IPS-20b (cell line): ENCODE data around the gene EIF3M.
"Not testable (repeated sequence)": the region's sequence is repeated elsewhere in the genome, so short reads cannot be mapped to it uniquely, and the experiment has no call there.

Experiments used
- H3K27ac ChIP-seq: one replicate; pipeline ENCODE4 v1.5.1; 2013; ENCODE audit warnings: low read length
- H3K27me3 ChIP-seq: 2 replicates; pipeline ENCODE4 v1.6.1; 2013; ENCODE audit warnings: mild to moderate bottlenecking, low read length, inconsistent platforms; ENCODE audit not compliant: insufficient read depth
- H3K36me3 ChIP-seq: 2 replicates; pipeline ENCODE4 v1.6.1; 2013; ENCODE audit warnings: low read depth, mild to moderate bottlenecking, inconsistent platforms, low read length, moderate library complexity; ENCODE audit not compliant: insufficient read depth
- H3K4me1 ChIP-seq: 2 replicates; pipeline ENCODE4 v1.6.1; 2013; ENCODE audit warnings: mild to moderate bottlenecking, control low read depth, inconsistent platforms, low read length, moderate library complexity; ENCODE audit not compliant: insufficient read depth
- H3K4me3 ChIP-seq: 2 replicates; pipeline ENCODE4 v1.5.1; 2013; ENCODE audit warnings: mild to moderate bottlenecking, low read length, inconsistent platforms
- H3K9ac ChIP-seq: 2 replicates; pipeline ENCODE4 v1.6.1; 2013; ENCODE audit warnings: low read depth, mild to moderate bottlenecking, inconsistent platforms, low read length, moderate library complexity
- H3K9me3 ChIP-seq: 2 replicates; pipeline ENCODE4 v1.6.1; 2013; ENCODE audit warnings: mild to moderate bottlenecking, low read depth, low read length, inconsistent platforms; ENCODE audit not compliant: insufficient read depth

EIF3M gene

GRCh38 chr11:32597921-32598320, 14.3 kb downstream of the EIF3M start:
- Histone ChIP-seq H3K4me3 (0 out of 2 replicates have a peak overlapping the region, but pooled peaks have one; percentile 1), H3K9ac (no peak overlapping the region), H3K27me3 (no peaks in the 10 kb centered on the region), H3K4me1 (peaks cover 9% of the 10 kb centered on the region; the same call in 1 of the 2 replicates), H3K9me3 (no peaks in the 10 kb centered on the region), H3K27ac (no peak overlapping the region), H3K36me3 (peaks cover 99% of the 10 kb centered on the region)

GRCh38 chr11:32602657-32603415, 19.2 kb downstream of the EIF3M start:
- peaks cover 4% of the 10 kb centered on the region; the same call in 1 of the 2 replicates for H3K4me1 ChIP-seq
- no peak overlapping the region for H3K9ac ChIP-seq
- no peaks in the 10 kb centered on the region; the same call in 1 of the 2 replicates for H3K9me3 ChIP-seq
- H3K4me3 ChIP-seq: no peak overlapping the region
- H3K27ac ChIP-seq: no peak overlapping the region
- no peaks in the 10 kb centered on the region for H3K27me3 ChIP-seq
- H3K36me3 ChIP-seq: peaks cover 84% of the 10 kb centered on the region

- H3K9me3 ChIP-seq: no peaks in the 10 kb centered on the region; the same call in none of the 2 replicates
- H3K4me3 ChIP-seq: no peak overlapping the region
- H3K9ac ChIP-seq: no peak overlapping the region
- no peaks in the 10 kb centered on the region for H3K4me1 ChIP-seq
- H3K27ac ChIP-seq: no peak overlapping the region
- H3K27me3 ChIP-seq: no peaks in the 10 kb centered on the region
- peaks cover 50% of the 10 kb centered on the region for H3K36me3 ChIP-seq
Observed at GRCh38 chr11:32606220-32606619, 22.6 kb downstream of the EIF3M start.

- not testable (repeated sequence) for H3K27me3 ChIP-seq, H3K9ac ChIP-seq, H3K27ac ChIP-seq, H3K9me3 ChIP-seq, H3K4me3 ChIP-seq, H3K4me1 ChIP-seq
- peaks cover 24% of the 10 kb centered on the region for H3K36me3 ChIP-seq
Observed at GRCh38 chr11:32608826-32609225, 25.2 kb downstream of the EIF3M start.

- no peak overlapping the region for H3K9ac ChIP-seq
- H3K9me3 ChIP-seq: no peaks in the 10 kb centered on the region; the same call in none of the 2 replicates
- H3K27ac ChIP-seq: no peak overlapping the region
- H3K36me3 ChIP-seq: peaks cover 7% of the 10 kb centered on the region
- no peaks in the 10 kb centered on the region for H3K27me3 ChIP-seq
- peaks cover 3% of the 10 kb centered on the region; the same call in 1 of the 2 replicates for H3K4me1 ChIP-seq
- no peak overlapping the region for H3K4me3 ChIP-seq
Observed at GRCh38 chr11:32610797-32611352, 27.2 kb downstream of the EIF3M start.

GRCh38 chr11:32613500-32614151, 30.0 kb downstream of the EIF3M start:
- peaks cover 3% of the 10 kb centered on the region; the same call in 1 of the 2 replicates for H3K4me1 ChIP-seq
- no peak overlapping the region for H3K4me3 ChIP-seq
- H3K36me3 ChIP-seq: no peaks in the 10 kb centered on the region
- H3K27ac ChIP-seq: no peak overlapping the region
- no peak overlapping the region for H3K9ac ChIP-seq
- no peaks in the 10 kb centered on the region for H3K27me3 ChIP-seq
- no peaks in the 10 kb centered on the region; the same call in 1 of the 2 replicates for H3K9me3 ChIP-seq

- no peak overlapping the region for H3K9ac ChIP-seq
- peaks cover 3% of the 10 kb centered on the region; the same call in 1 of the 2 replicates for H3K4me1 ChIP-seq
- no peak overlapping the region for H3K4me3 ChIP-seq
- no peaks in the 10 kb centered on the region for H3K36me3 ChIP-seq
- H3K9me3 ChIP-seq: no peaks in the 10 kb centered on the region
- no peaks in the 10 kb centered on the region for H3K27me3 ChIP-seq
- no peak overlapping the region for H3K27ac ChIP-seq
Observed at GRCh38 chr11:32615422-32615821, 31.8 kb downstream of the EIF3M start.

GRCh38 chr11:32616903-32617302, 33.3 kb downstream of the EIF3M start:
- Histone ChIP-seq H3K9ac (no peak overlapping the region), H3K36me3 (no peaks in the 10 kb centered on the region), H3K27me3 (no peaks in the 10 kb centered on the region), H3K4me1 (peaks cover 3% of the 10 kb centered on the region; the same call in 1 of the 2 replicates), H3K27ac (no peak overlapping the region), H3K4me3 (no peak overlapping the region), H3K9me3 (no peaks in the 10 kb centered on the region)

GRCh38 chr11:32630844-32631243, 47.2 kb downstream of the EIF3M start:
- H3K27ac ChIP-seq: no peak overlapping the region
- no peaks in the 10 kb centered on the region for H3K27me3 ChIP-seq
- H3K36me3 ChIP-seq: no peaks in the 10 kb centered on the region
- H3K4me1 ChIP-seq: no peaks in the 10 kb centered on the region
- no peaks in the 10 kb centered on the region; the same call in 1 of the 2 replicates for H3K9me3 ChIP-seq
- no peak overlapping the region for H3K9ac ChIP-seq
- no peak overlapping the region for H3K4me3 ChIP-seq

GRCh38 chr11:32635819-32636218, 52.2 kb downstream of the EIF3M start:
- H3K27me3 ChIP-seq: no peaks in the 10 kb centered on the region
- no peaks in the 10 kb centered on the region; the same call in 1 of the 2 replicates for H3K9me3 ChIP-seq
- H3K36me3 ChIP-seq: no peaks in the 10 kb centered on the region

GRCh38 chr11:32641361-32641760, 57.7 kb downstream of the EIF3M start:
- no peaks in the 10 kb centered on the region for H3K36me3 ChIP-seq
- H3K4me3 ChIP-seq: no peak overlapping the region
- H3K27ac ChIP-seq: no peak overlapping the region
- no peaks in the 10 kb centered on the region for H3K9me3 ChIP-seq
- H3K9ac ChIP-seq: no peak overlapping the region
- H3K27me3 ChIP-seq: no peaks in the 10 kb centered on the region
- no peaks in the 10 kb centered on the region for H3K4me1 ChIP-seq

More at GRCh38 chr11:32635819-32636218, 52.2 kb downstream of the EIF3M start:
- H3K4me3 ChIP-seq: no peak overlapping the region
- H3K27ac ChIP-seq: no peak overlapping the region
- H3K4me1 ChIP-seq: no peaks in the 10 kb centered on the region
- no peak overlapping the region for H3K9ac ChIP-seq
